ENCODE results near the gene JRKL. TPM values are rescaled to one million over a fixed set of nuclear protein-coding genes. Genes with fewer than 3 reads are reported as not detected.

Gene JRKL
- polyA plus RNA-seq (ENCODE audit: insufficient read length in 12 of 12), result 10 to 100 TPM in 11 of 12 donors, not detected in 1; 11.8 to 19.2 (median 14.7) TPM
- long read RNA-seq, donor 1, partial matches to known transcripts, result 0 of 2 reads
- long read RNA-seq, donor 1, other reads (novel, unspliced or antisense), result 0 of 2 reads
- long read RNA-seq, donor 2, partial matches to known transcripts, result 0 of 1 reads
- long read RNA-seq, donor 2, other reads (novel, unspliced or antisense), result 0 of 1 reads
- long read RNA-seq, donor 3, partial matches to known transcripts, result 0 of 1 reads
- long read RNA-seq, donor 3, other reads (novel, unspliced or antisense), result 0 of 1 reads
- long read RNA-seq, donor 4, result 0 reads
- long read RNA-seq, donor 5, result 0 reads
- long read RNA-seq, donor 6, result 0 reads
- long read RNA-seq, donor 7, partial matches to known transcripts, result 0 of 1 reads
- long read RNA-seq, donor 7, other reads (novel, unspliced or antisense), result 0 of 1 reads
- long read RNA-seq, donor 8, result 0 reads
- long read RNA-seq, donor 9, result 0 reads
- long read RNA-seq, donor 10, partial matches to known transcripts, result 0 of 2 reads
- long read RNA-seq, donor 10, other reads (novel, unspliced or antisense), result 0 of 2 reads
- long read RNA-seq, donor 11, transcript JRKL-201 (2 exons, 2,855 nt), result major isoform, 5 of 5 reads
- long read RNA-seq, donor 11, partial matches to known transcripts, result 0 of 5 reads
- long read RNA-seq, donor 11, other reads (novel, unspliced or antisense), result 0 of 5 reads

DNA sequence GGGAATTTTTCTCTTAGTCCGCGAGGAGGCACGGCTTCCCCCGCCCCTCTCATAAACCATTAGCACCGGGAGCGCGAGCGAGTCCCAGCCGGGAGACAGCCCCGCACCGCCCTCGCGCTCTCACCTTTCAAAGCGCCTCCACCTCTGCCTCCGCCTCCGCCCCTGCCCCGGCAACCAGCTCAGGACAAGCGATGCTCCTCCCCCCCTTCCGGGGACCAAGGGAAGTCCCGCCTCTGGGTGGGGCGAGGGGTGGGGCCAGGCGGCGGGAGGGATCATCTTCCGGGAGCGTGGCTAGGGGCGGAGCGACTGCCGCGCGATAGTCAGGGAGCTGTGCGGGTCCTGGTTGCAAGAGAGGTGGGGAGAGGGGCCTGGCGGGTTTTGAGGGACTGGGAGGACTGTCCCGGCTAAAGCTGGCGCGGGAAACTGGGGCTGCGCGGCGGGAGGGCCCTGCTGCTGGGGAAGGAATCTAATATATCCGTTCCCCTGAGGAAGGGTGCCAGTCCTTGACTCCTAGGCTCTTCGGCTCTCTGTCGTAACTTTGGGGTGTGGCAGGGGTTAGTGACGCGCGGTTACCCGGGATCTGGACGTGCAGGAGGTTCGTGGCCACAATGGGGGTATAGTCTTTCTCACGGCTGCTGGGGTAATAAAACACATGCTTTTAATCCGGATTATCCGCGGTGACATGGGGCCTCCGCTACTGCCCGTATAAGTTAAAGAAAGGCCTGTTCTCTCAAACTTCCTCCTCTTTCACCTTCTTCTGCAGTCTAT lies at the start of gene JRKL, which contains the start of gene CCDC82:
Gene JRKL, plus strand, starts transcription at position 294 of the 768 bp plus-strand sequence. CDS start 637 bp downstream, outside the sequence.
Gene CCDC82, minus strand, starts transcription at position 193 of the 768 bp plus-strand sequence. CDS start 5,165 bp downstream, outside the sequence.
- DNase-seq, result peak; percentile 97

GRCh38 chr11:96340555-96340885 lies 49.3 kb upstream of the JRKL start:
- DNase-seq, result no peak

- no peak for DNase-seq
Measured at GRCh38 chr11:96341211-96342013, 48.4 kb upstream of the JRKL start.

GRCh38 chr11:96342014-96342960 lies 47.5 kb upstream of the JRKL start:
- no peak for DNase-seq

GRCh38 chr11:96342961-96343711 lies 46.7 kb upstream of the JRKL start, which contains the start of gene MAML2:
TSS of gene MAML2 (minus strand) at chr11:96343195. CDS start at chr11:96341895, 1,300 bp downstream.
- peak; percentile 93 for DNase-seq

DNA sequence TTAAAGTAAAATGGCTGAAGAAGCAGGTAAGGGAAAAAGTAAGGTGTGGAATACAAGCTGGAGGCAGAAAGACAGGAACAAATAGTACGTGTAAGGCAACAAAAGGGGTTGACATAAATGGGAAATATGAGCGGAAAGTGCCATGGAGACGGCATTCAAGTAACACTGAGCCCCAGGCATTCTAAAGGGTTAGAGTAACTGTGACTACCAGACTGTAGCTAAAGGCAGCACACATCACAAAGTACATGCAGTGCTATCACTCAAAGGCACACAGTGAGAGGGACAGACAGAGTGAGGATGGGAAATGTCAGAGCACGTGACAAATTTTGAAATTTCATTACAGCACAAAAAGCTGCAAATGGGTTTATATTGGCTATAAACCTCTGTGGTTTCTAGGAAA lies 33.0 kb upstream of the JRKL start:
- DNase-seq, result no peak

DNA sequence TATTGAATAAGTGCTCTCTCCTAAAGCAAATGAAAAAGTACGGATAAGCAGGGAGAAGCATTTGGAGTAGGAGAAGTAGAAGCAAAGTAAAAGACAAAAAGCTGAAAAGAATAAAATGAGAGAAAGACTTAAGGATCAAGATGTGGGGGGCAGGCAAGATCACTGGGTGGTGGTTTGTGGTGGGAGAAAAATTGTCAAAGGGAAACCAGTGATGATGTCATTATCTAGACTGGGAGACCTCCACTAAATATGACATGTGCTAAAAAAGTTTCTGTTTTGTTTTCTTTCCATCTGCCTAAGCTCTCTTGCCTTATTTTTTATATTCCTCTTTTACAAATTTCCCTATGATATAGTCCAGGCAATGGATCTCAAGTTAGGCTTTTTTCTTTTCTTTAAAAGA lies 32.0 kb upstream of the JRKL start:
- no peak for DNase-seq

- no peak for DNase-seq
Measured at GRCh38 chr11:96358321-96358720, 31.5 kb upstream of the JRKL start.

DNA sequence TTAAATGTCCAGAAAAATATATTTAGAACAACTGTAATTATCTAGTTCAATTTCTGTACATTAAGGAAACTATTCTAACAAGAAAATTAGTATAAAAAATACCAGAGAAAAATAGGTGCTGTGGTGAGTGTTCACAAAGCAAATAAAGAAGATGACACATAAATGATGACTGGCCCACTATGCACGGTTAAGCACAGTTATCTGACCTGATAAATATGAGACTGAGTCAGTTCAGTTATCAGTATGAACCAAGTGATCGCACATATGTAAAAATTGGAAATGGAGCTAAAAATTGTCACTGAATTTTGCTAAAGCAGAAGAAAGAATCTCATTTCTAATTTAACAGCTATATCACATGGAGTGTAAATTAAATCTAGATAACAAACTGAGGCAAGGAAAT lies 28.0 kb upstream of the JRKL start:
- no peak for DNase-seq

DNA sequence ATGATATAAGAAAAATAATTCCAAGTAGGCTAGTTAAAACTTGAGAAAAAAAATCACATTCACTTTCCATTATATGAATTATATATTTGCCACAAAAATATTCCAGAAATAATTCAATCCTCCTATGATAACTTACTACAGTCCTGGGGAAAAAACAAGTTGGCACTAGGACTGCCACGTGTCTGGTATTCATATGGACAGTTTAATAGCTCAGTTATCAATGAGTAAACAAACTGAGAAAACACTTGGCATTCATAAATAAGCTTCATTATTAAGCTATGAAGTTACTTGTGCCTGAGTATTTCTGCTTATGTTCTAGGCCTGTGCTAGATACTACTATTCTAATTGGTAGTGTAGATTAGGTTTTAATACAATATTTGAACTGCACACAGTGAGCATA lies 24.3 kb upstream of the JRKL start:
- no peak for DNase-seq

DNA sequence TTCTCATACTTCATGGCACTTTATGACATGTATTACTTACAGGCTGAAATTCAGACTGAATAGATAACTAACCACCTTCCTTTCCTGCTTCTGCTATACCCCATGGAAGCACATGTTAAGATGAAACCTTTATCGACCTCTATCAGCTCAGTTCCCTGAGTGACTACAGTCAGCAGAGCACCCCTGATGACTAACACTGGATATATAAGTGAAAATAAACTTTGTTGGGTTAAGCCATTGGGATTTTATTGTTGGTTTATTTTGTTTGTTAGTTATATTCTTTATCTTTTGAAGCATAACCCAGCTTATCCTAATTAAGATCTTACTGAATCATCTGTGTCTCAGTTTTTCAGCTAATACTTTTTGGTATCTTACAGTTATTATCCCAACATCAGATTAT lies 23.8 kb upstream of the JRKL start:
- DNase-seq, result no peak

- no peak for DNase-seq
Measured at GRCh38 chr11:96367342-96367741, 22.5 kb upstream of the JRKL start.

GRCh38 chr11:96373826-96374225 lies 16.0 kb upstream of the JRKL start:
- no peak for DNase-seq

- DNase-seq, result no peak
Measured at GRCh38 chr11:96376796-96377195, 13.0 kb upstream of the JRKL start.

GRCh38 chr11:96384156-96384555 lies 5.7 kb upstream of the JRKL start:
- DNase-seq, result no peak

- DNase-seq, result no peak
Measured at GRCh38 chr11:96385187-96385586, 4.6 kb upstream of the JRKL start.

DNA sequence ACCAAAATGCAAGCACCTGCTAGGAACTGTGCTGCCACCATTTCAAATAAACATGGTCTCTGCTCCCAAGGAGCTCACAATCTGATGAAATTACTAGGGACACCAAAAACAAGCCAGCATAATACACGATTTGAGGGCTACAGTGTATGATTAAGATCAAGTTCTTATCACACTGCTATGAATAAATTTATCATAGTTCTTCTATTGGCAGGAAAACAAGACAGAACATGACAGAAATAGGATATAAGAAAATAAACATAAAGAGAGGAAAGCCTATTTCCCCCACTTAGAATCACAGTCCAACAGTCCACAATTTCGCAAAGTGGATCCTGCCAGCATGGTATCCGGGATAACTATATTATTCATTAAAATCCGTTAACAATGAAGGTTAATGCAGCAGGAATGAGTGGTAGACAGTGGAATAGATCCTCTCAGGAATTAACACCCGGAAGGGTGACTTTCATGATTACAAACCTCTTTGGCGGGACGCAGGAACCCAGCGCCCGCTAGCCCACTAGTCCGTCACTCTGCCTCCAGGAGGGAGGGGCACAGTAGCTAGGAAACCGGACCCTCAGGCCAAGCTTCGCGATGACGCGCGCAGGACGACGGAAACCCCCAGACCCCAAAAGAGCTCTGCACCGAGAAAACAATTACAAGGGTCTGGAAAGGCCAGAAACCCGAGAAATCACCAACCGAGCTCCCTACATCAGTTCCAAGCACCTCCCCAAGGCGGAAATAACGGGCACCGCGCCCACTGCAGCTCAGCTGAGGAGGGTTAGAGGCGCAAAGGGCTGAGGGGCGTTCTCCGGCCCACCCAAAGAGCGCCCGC lies 708 bp upstream of the JRKL start:
- no peak for DNase-seq

- DNase-seq, result no peak
Measured at GRCh38 chr11:96390488-96390792, 627 bp downstream of the JRKL start.

Data from muscle of arm (tissue), 14 donors.